C4-2B (cell line): Measurements from ENCODE around the gene MYO9B.

Source experiments
- ZFX ChIP-seq: fragments of 450-650 bp; IDR thresholded peaks from 2 replicates; pipeline ENCODE4 v1.6.1; 2017
- TF ChIP-seq, protein P1 (sequence below): fragments of 450-650 bp; conservative IDR thresholded peaks from 2 replicates; pipeline ENCODE4 v1.5.1; 2017; ENCODE audit warnings: mild to moderate bottlenecking

DNA sequence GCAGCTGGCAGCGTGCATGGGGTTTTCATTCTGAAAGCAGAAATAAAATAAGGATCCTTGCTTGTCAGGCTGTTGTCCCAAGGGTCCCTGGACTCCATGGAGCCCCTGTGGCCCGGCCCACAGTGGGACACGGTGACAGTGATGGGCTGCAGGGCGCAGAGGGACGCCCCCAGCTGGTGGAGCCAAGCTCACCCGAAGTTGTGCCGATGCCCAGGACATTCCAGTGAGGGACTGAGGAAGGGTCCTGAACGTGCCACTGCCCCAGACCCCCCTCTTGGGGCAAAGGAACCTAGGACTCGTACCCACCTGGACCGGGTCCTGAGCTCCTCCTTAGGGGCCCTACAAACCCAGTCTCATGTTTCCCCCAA, 35.0 kb downstream of the MYO9B start:
- TF ChIP-seq, protein P1, sequence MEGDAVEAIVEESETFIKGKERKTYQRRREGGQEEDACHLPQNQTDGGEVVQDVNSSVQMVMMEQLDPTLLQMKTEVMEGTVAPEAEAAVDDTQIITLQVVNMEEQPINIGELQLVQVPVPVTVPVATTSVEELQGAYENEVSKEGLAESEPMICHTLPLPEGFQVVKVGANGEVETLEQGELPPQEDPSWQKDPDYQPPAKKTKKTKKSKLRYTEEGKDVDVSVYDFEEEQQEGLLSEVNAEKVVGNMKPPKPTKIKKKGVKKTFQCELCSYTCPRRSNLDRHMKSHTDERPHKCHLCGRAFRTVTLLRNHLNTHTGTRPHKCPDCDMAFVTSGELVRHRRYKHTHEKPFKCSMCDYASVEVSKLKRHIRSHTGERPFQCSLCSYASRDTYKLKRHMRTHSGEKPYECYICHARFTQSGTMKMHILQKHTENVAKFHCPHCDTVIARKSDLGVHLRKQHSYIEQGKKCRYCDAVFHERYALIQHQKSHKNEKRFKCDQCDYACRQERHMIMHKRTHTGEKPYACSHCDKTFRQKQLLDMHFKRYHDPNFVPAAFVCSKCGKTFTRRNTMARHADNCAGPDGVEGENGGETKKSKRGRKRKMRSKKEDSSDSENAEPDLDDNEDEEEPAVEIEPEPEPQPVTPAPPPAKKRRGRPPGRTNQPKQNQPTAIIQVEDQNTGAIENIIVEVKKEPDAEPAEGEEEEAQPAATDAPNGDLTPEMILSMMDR = no peak
- no peak for TF ChIP-seq ZFX
